ENCODE measurements around the gene IL1RAPL1.

Gene IL1RAPL1

GRCh38 chrX:28586981-28587551 is at the start of gene IL1RAPL1:
Gene IL1RAPL1 (plus strand): TSS chrX:28587446.
- no peak for DNase-seq

- no peak for DNase-seq
Measured at GRCh38 chrX:28542791-28543190, 44.5 kb upstream of the IL1RAPL1 start.

GRCh38 chrX:28549838-28550237 is 37.4 kb upstream of the IL1RAPL1 start:
- DNase-seq, result no peak

- DNase-seq, result no peak
Measured at GRCh38 chrX:28550331-28550872, 36.8 kb upstream of the IL1RAPL1 start.

- DNase-seq, result no peak
Measured at GRCh38 chrX:28552322-28552721, 34.9 kb upstream of the IL1RAPL1 start.

GRCh38 chrX:28552882-28553829 is 34.1 kb upstream of the IL1RAPL1 start:
- no peak for DNase-seq

- no peak for DNase-seq
Measured at GRCh38 chrX:28576117-28576516, 11.1 kb upstream of the IL1RAPL1 start.

- DNase-seq, result no peak
Measured at GRCh38 chrX:28581522-28581921, 5.7 kb upstream of the IL1RAPL1 start.

- DNase-seq, result no peak
Measured at GRCh38 chrX:28582511-28582910, 4.7 kb upstream of the IL1RAPL1 start.

GRCh38 chrX:28584025-28584424 is 3.2 kb upstream of the IL1RAPL1 start:
- no peak for DNase-seq

GRCh38 chrX:28585767-28586166 is 1.5 kb upstream of the IL1RAPL1 start:
- no peak for DNase-seq

GRCh38 chrX:28586286-28586685 is 960 bp upstream of the IL1RAPL1 start:
- DNase-seq, result no peak

- no peak for DNase-seq
Measured at GRCh38 chrX:28589046-28589445, 1.8 kb downstream of the IL1RAPL1 start.

- DNase-seq, result no peak
Measured at GRCh38 chrX:28590396-28590795, 3.1 kb downstream of the IL1RAPL1 start.

- no peak for DNase-seq
Measured at GRCh38 chrX:28591542-28591941, 4.3 kb downstream of the IL1RAPL1 start.

GRCh38 chrX:28595346-28595745 is 8.1 kb downstream of the IL1RAPL1 start:
- no peak for DNase-seq

GRCh38 chrX:28599957-28600356 is 12.7 kb downstream of the IL1RAPL1 start:
- no peak for DNase-seq

- DNase-seq, result no peak
Measured at GRCh38 chrX:28609003-28609402, 21.8 kb downstream of the IL1RAPL1 start.

GRCh38 chrX:28609917-28610613 is 22.8 kb downstream of the IL1RAPL1 start:
- no peak for DNase-seq

GRCh38 chrX:28610746-28611145 is 23.5 kb downstream of the IL1RAPL1 start:
- DNase-seq, result no peak

GRCh38 chrX:28613558-28613957 is 26.3 kb downstream of the IL1RAPL1 start:
- no peak for DNase-seq

GRCh38 chrX:28625223-28625622 is 38.0 kb downstream of the IL1RAPL1 start:
- DNase-seq, result no peak

GRCh38 chrX:28626515-28626914 is 39.3 kb downstream of the IL1RAPL1 start:
- no peak for DNase-seq
